ENCODE results near the gene COA7.
A peak's percentile ranks its signal among the peaks of the same experiment; 100 is the strongest.
"Not testable (repeated sequence)": the region's sequence is repeated elsewhere in the genome, so short reads cannot be mapped to it uniquely, and the experiment has no call there.

Gene COA7

DNA sequence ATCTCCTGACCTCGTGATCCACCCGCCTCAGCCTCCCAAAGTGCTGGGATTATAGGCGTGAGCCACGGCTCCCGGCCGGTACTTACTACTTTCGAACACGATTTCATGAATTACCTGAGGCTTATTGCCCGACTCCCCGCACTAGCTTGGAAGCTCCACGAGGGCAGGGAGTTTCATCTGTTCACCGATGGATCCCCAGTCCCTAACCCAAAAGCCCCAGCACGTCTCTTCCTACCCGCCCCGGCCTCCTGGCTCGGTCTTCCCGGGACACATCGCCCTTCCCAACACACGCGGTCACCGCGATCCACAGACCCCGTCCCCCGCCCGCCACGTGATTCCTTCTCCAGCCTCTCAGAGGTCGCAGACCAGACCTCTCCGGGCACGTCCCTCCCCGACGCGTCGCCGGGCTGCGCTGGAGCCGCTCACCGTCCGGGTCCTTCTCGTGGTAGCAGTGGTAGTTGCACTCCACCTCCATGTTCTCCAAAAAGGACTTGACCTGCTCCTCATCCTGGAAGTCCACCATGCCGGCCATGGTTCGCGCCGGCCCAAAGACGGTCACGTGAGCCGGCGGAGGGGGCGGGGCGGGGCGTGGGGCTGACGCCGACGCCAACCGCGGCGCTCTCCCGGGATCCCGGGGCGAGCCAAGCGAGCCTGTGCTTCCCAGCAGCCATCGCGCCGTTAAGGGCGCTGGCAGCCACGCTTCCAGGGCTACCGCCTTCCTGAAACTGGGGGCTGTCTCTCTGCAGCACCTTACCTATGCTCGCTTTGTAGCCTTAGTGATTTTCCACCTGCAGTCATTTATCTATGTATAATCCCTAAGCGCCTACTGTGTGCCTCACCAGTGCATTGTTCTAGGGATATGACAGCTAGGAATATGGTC, at the start of gene COA7:
Gene COA7 (minus strand): TSS at position 553 of the 880 bp plus-strand sequence. CDS start 21 bp downstream, at position 532.
- DNase-seq (ENCODE audit: insufficient read length, low spot score) (peak; percentile 76), FAIRE-seq (no peak)
- peak; percentile 85 for TF ChIP-seq POLR2A (IDR thresholded peaks at IDR 0.05; ENCODE audit: low read depth, low read length)

- FAIRE-seq: no peak
- no peak for DNase-seq (ENCODE audit: insufficient read length, low spot score)
- TF ChIP-seq POLR2A (IDR thresholded peaks at IDR 0.05; ENCODE audit: low read depth, low read length): no peak
Observed at GRCh38 chr1:52747450-52747849, 49.3 kb upstream of the COA7 start.

GRCh38 chr1:52746189-52746588, 48.0 kb upstream of the COA7 start:
- FAIRE-seq (peak; percentile 48), DNase-seq (ENCODE audit: insufficient read length, low spot score) (no peak)
- TF ChIP-seq POLR2A (IDR thresholded peaks at IDR 0.05; ENCODE audit: low read depth, low read length): no peak

DNA sequence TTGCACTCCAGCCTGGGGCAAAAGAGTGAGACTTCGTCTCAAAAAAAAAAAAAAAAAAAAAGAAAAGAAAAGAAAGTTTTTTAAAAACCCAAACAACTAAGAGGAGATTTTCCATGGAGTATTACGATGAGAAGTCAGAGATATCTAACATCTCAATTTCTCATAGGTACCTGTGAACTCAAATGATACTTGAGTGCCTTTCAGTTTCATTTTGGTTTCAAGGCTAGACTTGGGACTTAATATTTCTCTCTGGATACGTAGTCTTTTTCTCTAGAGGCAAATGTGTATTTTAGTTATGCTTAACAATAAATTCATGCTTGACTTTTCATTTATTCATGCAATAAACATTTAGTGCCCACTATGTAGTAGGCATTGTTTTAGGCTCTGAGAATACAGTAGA, 43.1 kb upstream of the COA7 start:
- no peak for FAIRE-seq

GRCh38 chr1:52739699-52740467, 41.7 kb upstream of the COA7 start:
- FAIRE-seq (peak; percentile 30), DNase-seq (ENCODE audit: insufficient read length, low spot score) (no peak)
- TF ChIP-seq POLR2A (IDR thresholded peaks at IDR 0.05; ENCODE audit: low read depth, low read length): no peak

More for the DNA sequence above, 43.1 kb upstream of the COA7 start:
- TF ChIP-seq POLR2A (IDR thresholded peaks at IDR 0.05; ENCODE audit: low read depth, low read length): no peak
- no peak for DNase-seq (ENCODE audit: insufficient read length, low spot score)

DNA sequence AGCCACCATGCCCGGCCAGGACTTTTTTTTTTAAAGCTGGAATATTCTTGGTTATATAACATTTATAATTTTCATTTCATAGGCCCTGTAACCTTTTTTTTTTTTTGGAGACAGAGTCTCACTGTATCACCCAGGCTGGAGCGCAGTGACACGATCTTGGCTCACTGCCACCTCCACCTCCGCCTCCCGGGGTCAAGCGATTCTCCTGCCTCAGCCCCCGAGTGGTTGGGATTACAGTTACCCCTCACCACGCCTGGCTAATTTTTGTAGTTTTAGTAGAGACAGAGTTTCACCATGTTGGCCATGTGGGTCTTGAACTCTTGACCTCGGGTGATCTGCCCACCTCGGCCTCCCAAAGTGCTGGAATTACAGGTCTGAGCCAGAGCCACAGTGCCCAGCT, 40.7 kb upstream of the COA7 start:
- FAIRE-seq: no peak
- DNase-seq (ENCODE audit: insufficient read length, low spot score): no peak
- TF ChIP-seq POLR2A (IDR thresholded peaks at IDR 0.05; ENCODE audit: low read depth, low read length): no peak

DNA sequence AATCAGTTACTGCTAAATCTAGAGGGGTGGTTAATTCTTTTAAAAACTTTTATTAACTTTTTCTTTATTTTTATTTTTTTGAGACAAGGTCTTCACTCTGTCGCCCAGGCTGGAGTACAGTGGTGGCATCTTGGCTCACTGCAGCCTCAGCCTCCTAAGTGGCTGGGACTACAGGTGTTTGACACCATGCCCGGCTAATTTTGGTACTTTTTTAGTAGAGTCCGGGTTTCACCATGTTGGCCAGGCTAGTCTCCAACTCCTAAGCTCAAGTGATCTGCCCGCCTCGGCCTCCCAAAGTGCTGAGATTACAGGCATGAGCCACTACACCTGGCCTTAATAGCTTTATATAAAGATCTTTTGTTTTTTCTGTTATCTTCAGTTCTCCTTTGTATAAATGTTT, 40.0 kb upstream of the COA7 start:
- DNase-seq (ENCODE audit: insufficient read length, low spot score): no peak
- no peak for FAIRE-seq
- TF ChIP-seq POLR2A (IDR thresholded peaks at IDR 0.05; ENCODE audit: low read depth, low read length): no peak

GRCh38 chr1:52735371-52735770, 37.2 kb upstream of the COA7 start:
- not testable (repeated sequence) for DNase-seq (ENCODE audit: insufficient read length, low spot score); FAIRE-seq

DNA sequence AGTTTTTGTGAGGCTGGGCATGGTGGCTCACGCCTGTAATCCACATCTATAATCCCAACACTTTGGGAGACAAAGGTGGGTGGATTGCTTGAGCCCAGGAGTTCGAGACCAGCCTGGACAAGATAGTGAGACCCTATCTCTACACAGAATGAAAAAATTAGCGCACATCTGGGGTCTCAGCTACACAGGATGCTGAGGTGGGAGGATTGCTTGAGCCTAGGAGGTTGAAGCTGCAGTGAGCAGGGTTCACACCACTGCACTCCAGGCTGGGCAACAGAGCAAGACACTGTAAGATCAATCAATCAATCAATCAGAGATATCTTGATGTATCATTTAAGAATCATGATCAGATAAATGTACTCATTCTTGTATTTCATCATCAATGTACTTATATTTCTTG, 35.2 kb upstream of the COA7 start:
- no peak for FAIRE-seq
- no peak for TF ChIP-seq POLR2A (IDR thresholded peaks at IDR 0.05; ENCODE audit: low read depth, low read length)
- no peak for DNase-seq (ENCODE audit: insufficient read length, low spot score)

GRCh38 chr1:52727956-52728656, 30.0 kb upstream of the COA7 start:
- no peak for TF ChIP-seq POLR2A (IDR thresholded peaks at IDR 0.05; ENCODE audit: low read depth, low read length)
- DNase-seq (ENCODE audit: insufficient read length, low spot score) (no peak), FAIRE-seq (no peak)

- no peak for DNase-seq (ENCODE audit: insufficient read length, low spot score)
- no peak for FAIRE-seq
- TF ChIP-seq POLR2A (IDR thresholded peaks at IDR 0.05; ENCODE audit: low read depth, low read length): no peak
Observed at GRCh38 chr1:52727114-52727586, 29.0 kb upstream of the COA7 start.

DNA sequence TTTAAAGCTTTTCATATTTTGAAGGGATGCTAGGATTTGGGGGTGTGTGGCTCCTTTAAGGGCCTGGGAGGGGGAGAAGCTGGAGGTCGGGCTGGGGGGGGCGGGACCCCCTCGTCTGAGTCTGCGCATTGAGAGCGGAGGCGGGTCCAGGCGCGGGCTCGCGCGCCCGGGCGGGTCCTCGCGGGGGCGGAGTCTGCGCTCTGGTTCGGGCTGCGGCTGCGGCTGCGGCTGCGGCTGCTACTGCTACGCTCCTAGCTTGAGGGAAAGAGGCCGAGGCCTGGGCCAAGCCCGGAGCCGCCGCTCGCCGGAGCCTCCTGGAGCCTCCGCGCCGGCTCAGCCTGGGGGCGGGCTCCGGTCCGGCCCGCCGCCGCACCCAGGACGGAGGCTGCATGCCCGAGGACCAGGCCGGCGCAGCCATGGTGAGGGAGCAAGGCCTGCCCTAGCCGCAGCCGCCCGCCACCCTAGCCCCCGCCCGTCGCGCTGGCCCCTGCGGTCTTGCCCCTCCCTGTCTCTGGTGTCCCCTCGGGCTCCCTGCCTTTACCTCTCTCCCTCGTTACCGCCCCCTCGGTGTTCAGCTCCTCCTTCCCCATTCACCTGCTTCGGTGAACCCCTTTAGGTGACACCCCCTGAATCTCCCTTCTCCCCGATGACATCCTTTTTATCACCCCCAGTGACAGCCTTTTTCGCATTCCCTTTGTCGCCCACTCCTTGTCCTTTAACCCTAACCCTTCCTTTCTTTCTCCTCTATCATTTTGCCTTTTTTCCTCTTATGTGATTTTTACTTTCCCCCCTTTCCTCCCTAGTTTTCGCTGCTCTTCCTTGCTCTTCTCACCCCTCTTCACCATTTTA, 28.3 kb upstream of the COA7 start, which contains the start of gene ZYG11B:
Gene ZYG11B (plus strand): TSS at position 189 of the 849 bp plus-strand sequence. CDS start 201 bp downstream, at position 390.
- no peak for FAIRE-seq
- TF ChIP-seq POLR2A (IDR thresholded peaks at IDR 0.05; ENCODE audit: low read depth, low read length): peak; percentile 72

GRCh38 chr1:52725903-52726264, 27.7 kb upstream of the COA7 start:
- TF ChIP-seq POLR2A (IDR thresholded peaks at IDR 0.05; ENCODE audit: low read depth, low read length): no peak
- DNase-seq (ENCODE audit: insufficient read length, low spot score): no peak
- no peak for FAIRE-seq

More for the DNA sequence above, 28.3 kb upstream of the COA7 start, which contains the start of gene ZYG11B:
- peak; percentile 84 for DNase-seq (ENCODE audit: insufficient read length, low spot score)

All from H54 (cell line).